SK-N-SH treated with all-trans-retinoic acid at 6 μM for 48 hours (cell line): ENCODE results near the gene ZNF683.

Experiments used
- ATAC-seq: fragments of 200-7000 bp; cut with Tn5 transposase; 3 replicates; pipeline ENCODE4 v1.9.1; 2020; ENCODE audit warnings: mild to moderate bottlenecking, moderate library complexity
- ARNTL ChIP-seq: fragments of 450-650 bp; formaldehyde crosslinking; IDR thresholded peaks from 2 replicates; pipeline ENCODE4 v1.5.0; 2020; ENCODE audit warnings: low read depth, mild to moderate bottlenecking, moderate library complexity, borderline replicate concordance
- BACH2 ChIP-seq: fragments of 250-450 bp; sonication (Bioruptor Pico); IDR thresholded peaks from 2 replicates; pipeline ENCODE4 v1.9.0; 2021; ENCODE audit warnings: mild to moderate bottlenecking, borderline replicate concordance
- CSDC2 ChIP-seq: fragments of 250-450 bp; sonication (Bioruptor Pico); IDR thresholded peaks from 2 replicates; pipeline ENCODE4 v1.5.0; 2020; ENCODE audit warnings: mild to moderate bottlenecking, moderate library complexity
- CSRNP3 ChIP-seq: fragments of 250-450 bp; sonication (Bioruptor Pico); IDR thresholded peaks from 2 replicates; pipeline ENCODE4 v1.5.1; 2021; ENCODE audit warnings: mild to moderate bottlenecking, moderate library complexity
- ESRRG ChIP-seq: fragments of 250-450 bp; sonication (Bioruptor Pico); IDR thresholded peaks from 2 replicates; pipeline ENCODE4 v1.6.1; 2021; ENCODE audit warnings: mild to moderate bottlenecking
- GLIS3 ChIP-seq: fragments of 250-450 bp; sonication (Bioruptor Pico); IDR thresholded peaks from 2 replicates; pipeline ENCODE4 v1.5.0; 2020; ENCODE audit warnings: mild to moderate bottlenecking, moderate library complexity
- ISL1 ChIP-seq: fragments of 250-450 bp; sonication (Bioruptor Pico); IDR thresholded peaks from 2 replicates; pipeline ENCODE4 v2.1.2; 2022; ENCODE audit warnings: mild to moderate bottlenecking, moderate library complexity
- OSR1 ChIP-seq: fragments of 250-450 bp; sonication (Bioruptor Pico); IDR thresholded peaks from 2 replicates; pipeline ENCODE4 v1.8.0; 2022; ENCODE audit warnings: moderate library complexity, mild to moderate bottlenecking, inconsistent platforms
- POU6F1 ChIP-seq: fragments of 250-450 bp; sonication (Bioruptor Pico); IDR thresholded peaks from 2 replicates; pipeline ENCODE4 v1.8.0; 2021; ENCODE audit warnings: low read depth, mild to moderate bottlenecking, moderate library complexity, borderline replicate concordance
- PPARA ChIP-seq: fragments of 250-450 bp; sonication (Bioruptor Pico); IDR thresholded peaks from 2 replicates; pipeline ENCODE4 v1.5.0; 2020; ENCODE audit warnings: mild to moderate bottlenecking, borderline replicate concordance
- RARB ChIP-seq: fragments of 250-450 bp; sonication (Bioruptor Pico); IDR thresholded peaks from 2 replicates; pipeline ENCODE4 v1.8.0; 2021; ENCODE audit warnings: mild to moderate bottlenecking, moderate library complexity
- SNAI2 ChIP-seq: fragments of 250-450 bp; sonication (Bioruptor Pico); IDR thresholded peaks from 2 replicates; pipeline ENCODE4 v1.5.0; 2020; ENCODE audit warnings: mild to moderate bottlenecking, moderate library complexity
- TOX ChIP-seq: fragments of 250-450 bp; sonication (Bioruptor Pico); IDR thresholded peaks from 2 replicates; pipeline ENCODE4 v1.8.0; 2021; ENCODE audit warnings: mild to moderate bottlenecking, moderate library complexity, borderline replicate concordance
- ZC3H10 ChIP-seq: fragments of 250-450 bp; sonication (Bioruptor Pico); IDR thresholded peaks from 2 replicates; pipeline ENCODE4 v1.5.1; 2021; ENCODE audit warnings: mild to moderate bottlenecking, moderate library complexity
- ZFP3 ChIP-seq: fragments of 250-450 bp; sonication (Bioruptor Pico); IDR thresholded peaks from 2 replicates; pipeline ENCODE4 v1.5.0; 2020; ENCODE audit warnings: mild to moderate bottlenecking, moderate library complexity
- ZFP30 ChIP-seq: fragments of 450-650 bp; formaldehyde crosslinking; IDR thresholded peaks from 2 replicates; pipeline ENCODE4 v1.5.0; 2022; ENCODE audit warnings: mild to moderate bottlenecking, moderate library complexity
- ZNF565 ChIP-seq: fragments of 450-650 bp; formaldehyde crosslinking; conservative IDR thresholded peaks from 2 replicates; pipeline ENCODE4 v1.5.0; 2020; ENCODE audit warnings: low read depth, mild to moderate bottlenecking, moderate library complexity
- ZNF70 ChIP-seq: fragments of 450-650 bp; formaldehyde crosslinking; IDR thresholded peaks from 2 replicates; pipeline ENCODE4 v1.5.0; 2020; ENCODE audit warnings: mild to moderate bottlenecking, moderate library complexity
- TF ChIP-seq, protein P1 (sequence below): fragments of 250-450 bp; sonication (Bioruptor Pico); IDR thresholded peaks from 2 replicates; pipeline ENCODE4 v1.5.0; 2020; ENCODE audit warnings: mild to moderate bottlenecking, moderate library complexity
- TF ChIP-seq, protein P2 (sequence below): fragments of 250-450 bp; sonication (Bioruptor Pico); IDR thresholded peaks from 2 replicates; pipeline ENCODE4 v1.8.0; 2020; ENCODE audit warnings: mild to moderate bottlenecking, moderate library complexity, borderline replicate concordance
- TF ChIP-seq, protein P3 (sequence below): fragments of 250-450 bp; sonication (Bioruptor Pico); IDR thresholded peaks from 2 replicates; pipeline ENCODE4 v1.5.1; 2020; ENCODE audit warnings: low read depth, mild to moderate bottlenecking, moderate library complexity

ZNF683 gene

DNA sequence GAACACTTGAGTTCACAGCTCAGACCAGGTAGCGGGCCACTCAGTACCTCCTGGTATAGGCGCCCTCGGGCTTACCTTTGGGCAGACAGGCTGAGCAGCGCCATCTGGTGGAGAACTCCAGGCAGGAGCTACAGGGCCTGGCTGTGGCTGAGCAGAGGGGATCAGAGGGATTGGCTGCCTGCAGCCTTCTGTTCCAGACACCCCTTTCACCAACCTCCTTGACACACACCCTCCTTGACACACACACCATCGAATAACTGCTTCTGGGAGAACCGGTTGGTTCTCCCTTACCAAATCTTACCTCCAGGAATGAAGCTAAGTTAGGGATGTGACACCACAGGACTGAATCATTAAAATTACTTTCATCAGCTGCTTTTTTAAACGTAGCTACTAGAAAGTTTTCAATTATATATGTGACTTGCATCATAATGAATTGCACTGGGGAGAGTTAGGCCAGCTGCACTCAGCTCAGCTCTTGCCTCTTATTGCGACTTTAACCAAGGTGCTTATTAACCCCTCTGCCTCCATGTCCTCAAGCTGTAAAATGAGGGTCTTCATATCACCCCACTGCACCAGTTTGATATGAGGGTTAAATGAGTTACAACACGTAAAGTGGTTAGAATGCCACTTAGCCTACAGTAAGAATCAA lies 44.7 kb upstream of the ZNF683 start:
- ATAC-seq = peak; percentile 100
- TF ChIP-seq SNAI2 (no peak), ZFP3 (CRISPR knock-in tag) (no peak), ZNF70 (CRISPR knock-in tag) (peak; percentile 85), OSR1 (CRISPR knock-in tag) (no peak), TOX (CRISPR knock-in tag) (no peak), ZNF565 (no peak), CSRNP3 (CRISPR knock-in tag) (no peak)

- ATAC-seq = no peak
- no peak for TF ChIP-seq CSDC2 (CRISPR knock-in tag)
- TF ChIP-seq, protein P1, sequence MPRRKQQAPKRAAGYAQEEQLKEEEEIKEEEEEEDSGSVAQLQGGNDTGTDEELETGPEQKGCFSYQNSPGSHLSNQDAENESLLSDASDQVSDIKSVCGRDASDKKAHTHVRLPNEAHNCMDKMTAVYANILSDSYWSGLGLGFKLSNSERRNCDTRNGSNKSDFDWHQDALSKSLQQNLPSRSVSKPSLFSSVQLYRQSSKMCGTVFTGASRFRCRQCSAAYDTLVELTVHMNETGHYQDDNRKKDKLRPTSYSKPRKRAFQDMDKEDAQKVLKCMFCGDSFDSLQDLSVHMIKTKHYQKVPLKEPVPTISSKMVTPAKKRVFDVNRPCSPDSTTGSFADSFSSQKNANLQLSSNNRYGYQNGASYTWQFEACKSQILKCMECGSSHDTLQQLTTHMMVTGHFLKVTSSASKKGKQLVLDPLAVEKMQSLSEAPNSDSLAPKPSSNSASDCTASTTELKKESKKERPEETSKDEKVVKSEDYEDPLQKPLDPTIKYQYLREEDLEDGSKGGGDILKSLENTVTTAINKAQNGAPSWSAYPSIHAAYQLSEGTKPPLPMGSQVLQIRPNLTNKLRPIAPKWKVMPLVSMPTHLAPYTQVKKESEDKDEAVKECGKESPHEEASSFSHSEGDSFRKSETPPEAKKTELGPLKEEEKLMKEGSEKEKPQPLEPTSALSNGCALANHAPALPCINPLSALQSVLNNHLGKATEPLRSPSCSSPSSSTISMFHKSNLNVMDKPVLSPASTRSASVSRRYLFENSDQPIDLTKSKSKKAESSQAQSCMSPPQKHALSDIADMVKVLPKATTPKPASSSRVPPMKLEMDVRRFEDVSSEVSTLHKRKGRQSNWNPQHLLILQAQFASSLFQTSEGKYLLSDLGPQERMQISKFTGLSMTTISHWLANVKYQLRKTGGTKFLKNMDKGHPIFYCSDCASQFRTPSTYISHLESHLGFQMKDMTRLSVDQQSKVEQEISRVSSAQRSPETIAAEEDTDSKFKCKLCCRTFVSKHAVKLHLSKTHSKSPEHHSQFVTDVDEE = no peak
- TF ChIP-seq POU6F1 (CRISPR knock-in tag) = no peak
- no peak for TF ChIP-seq ARNTL (CRISPR knock-in tag)
- no peak for TF ChIP-seq SNAI2
- no peak for TF ChIP-seq OSR1 (CRISPR knock-in tag)
- no peak for TF ChIP-seq TOX (CRISPR knock-in tag)
- TF ChIP-seq, protein P2, sequence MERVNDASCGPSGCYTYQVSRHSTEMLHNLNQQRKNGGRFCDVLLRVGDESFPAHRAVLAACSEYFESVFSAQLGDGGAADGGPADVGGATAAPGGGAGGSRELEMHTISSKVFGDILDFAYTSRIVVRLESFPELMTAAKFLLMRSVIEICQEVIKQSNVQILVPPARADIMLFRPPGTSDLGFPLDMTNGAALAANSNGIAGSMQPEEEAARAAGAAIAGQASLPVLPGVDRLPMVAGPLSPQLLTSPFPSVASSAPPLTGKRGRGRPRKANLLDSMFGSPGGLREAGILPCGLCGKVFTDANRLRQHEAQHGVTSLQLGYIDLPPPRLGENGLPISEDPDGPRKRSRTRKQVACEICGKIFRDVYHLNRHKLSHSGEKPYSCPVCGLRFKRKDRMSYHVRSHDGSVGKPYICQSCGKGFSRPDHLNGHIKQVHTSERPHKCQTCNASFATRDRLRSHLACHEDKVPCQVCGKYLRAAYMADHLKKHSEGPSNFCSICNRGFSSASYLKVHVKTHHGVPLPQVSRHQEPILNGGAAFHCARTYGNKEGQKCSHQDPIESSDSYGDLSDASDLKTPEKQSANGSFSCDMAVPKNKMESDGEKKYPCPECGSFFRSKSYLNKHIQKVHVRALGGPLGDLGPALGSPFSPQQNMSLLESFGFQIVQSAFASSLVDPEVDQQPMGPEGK (CRISPR knock-in tag) = no peak
- TF ChIP-seq ZC3H10 (CRISPR knock-in tag) = no peak
- TF ChIP-seq ESRRG (CRISPR knock-in tag) = no peak
- TF ChIP-seq ZNF70 (CRISPR knock-in tag) = no peak
- TF ChIP-seq GLIS3 (CRISPR knock-in tag) = no peak
- TF ChIP-seq BACH2 (CRISPR knock-in tag) = no peak
- TF ChIP-seq ISL1 (CRISPR knock-in tag) = no peak
- TF ChIP-seq, protein P3, sequence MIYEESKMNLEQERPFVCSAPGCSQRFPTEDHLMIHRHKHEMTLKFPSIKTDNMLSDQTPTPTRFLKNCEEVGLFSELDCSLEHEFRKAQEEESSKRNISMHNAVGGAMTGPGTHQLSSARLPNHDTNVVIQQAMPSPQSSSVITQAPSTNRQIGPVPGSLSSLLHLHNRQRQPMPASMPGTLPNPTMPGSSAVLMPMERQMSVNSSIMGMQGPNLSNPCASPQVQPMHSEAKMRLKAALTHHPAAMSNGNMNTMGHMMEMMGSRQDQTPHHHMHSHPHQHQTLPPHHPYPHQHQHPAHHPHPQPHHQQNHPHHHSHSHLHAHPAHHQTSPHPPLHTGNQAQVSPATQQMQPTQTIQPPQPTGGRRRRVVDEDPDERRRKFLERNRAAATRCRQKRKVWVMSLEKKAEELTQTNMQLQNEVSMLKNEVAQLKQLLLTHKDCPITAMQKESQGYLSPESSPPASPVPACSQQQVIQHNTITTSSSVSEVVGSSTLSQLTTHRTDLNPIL = no peak
- TF ChIP-seq ZNF565 = no peak
- TF ChIP-seq PPARA (CRISPR knock-in tag) = no peak
- no peak for TF ChIP-seq RARB
Observed at GRCh38 chr1:26413031-26413430, 40.5 kb upstream of the ZNF683 start.

DNA sequence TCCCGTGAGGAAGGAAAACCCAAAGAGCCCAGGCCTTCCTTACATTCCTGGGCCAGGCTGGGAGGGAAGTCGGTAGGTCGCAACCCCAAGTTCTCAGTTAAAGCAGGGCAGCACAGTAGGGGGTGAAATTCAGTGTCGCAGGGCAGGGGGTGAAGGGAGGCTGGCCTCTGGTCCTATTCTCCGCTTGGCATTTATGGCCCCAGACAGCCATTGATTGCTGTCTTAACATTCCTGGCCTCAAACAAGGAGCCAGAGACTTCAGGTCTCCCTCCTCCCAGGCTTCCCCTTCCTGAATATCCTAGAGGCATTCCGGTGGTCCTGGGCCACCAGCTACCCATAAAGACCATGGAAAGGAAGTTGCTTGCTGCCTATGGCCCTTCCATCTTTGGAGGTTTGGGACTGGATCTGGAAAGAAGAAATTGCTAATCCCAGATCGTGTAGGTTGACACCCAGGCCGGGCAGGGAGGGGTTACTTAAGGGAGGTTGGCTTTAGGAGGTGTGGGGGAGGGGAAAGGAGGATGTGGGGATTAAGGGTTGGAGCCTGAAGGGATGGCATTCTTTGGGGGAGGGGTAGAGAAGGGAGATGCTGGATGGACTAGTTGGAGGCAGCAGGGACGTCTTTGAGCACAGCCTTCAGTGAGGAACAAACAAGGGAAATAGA lies 39.8 kb upstream of the ZNF683 start:
- no peak for ATAC-seq
- TF ChIP-seq PPARA (CRISPR knock-in tag) (no peak), ZC3H10 (CRISPR knock-in tag) (no peak), ZFP30 (CRISPR knock-in tag) (no peak), GLIS3 (CRISPR knock-in tag) (no peak), OSR1 (CRISPR knock-in tag) (no peak), POU6F1 (CRISPR knock-in tag) (no peak), ESRRG (CRISPR knock-in tag) (no peak), CSDC2 (CRISPR knock-in tag) (no peak), ISL1 (CRISPR knock-in tag) (no peak)
- TF ChIP-seq, protein P1 = no peak
- TF ChIP-seq, protein P3 = no peak
